IPS-NIHi7 (cell line): Measurements from ENCODE around the gene API5.

Source experiments
- DNase-seq: peaks from one replicate; pipeline ENCODE4 v3.0.0; 2012; ENCODE audit warnings: mixed read lengths; ENCODE audit errors: extremely low spot score

The API5 gene

DNA sequence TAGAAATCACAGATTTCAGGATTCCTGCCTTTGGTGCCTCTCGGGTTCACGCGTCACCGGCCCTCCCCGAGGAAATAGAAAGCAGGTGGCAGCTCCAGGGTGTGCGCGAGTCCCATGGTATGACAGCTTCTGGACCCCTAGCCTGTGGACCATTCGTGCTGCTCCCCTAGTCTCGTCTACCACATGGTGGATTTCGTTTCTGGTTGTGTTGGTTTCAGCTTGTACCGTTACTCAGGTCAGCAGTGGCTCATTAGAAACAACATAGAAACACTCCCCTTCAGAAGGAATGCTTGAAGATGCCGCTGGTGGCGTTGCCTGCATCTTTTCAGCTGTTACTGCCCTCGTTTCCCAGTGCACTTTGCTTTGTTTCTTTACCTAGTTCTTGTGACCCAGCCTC lies 47.6 kb downstream of the API5 start:
- peak; percentile 22 for DNase-seq

DNA sequence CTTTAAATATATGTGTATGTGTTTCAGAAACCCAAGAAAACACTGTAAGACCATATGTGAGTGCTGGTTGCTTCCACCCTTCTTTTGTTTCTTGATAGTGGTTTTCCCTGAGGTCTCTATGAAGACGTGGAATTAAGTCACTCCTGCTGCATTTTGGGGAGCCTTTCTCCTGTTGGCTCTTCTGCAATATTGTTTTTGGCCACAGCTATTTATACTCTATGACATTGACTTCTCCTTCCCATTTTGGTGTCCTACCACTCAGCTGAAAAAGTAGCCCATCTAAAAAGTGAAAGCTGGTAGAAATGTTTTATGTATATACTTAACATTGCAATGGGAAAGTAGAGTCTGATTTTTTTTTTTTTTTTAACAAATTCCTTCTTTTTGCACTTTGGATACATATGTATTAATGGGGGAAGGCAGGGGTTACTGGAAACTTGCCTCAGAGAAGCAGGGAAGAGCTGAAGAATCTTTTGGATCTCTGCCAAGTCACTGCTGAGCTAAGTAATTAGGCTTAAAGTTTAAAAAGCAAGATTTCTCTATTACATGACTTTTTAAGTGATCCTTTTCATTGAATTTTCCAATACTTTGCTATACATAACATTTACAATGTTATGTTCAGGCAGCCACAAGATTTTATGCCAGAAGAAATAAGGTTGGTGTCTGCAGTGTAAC lies 48.7 kb downstream of the API5 start:
- no peak for DNase-seq

DNA sequence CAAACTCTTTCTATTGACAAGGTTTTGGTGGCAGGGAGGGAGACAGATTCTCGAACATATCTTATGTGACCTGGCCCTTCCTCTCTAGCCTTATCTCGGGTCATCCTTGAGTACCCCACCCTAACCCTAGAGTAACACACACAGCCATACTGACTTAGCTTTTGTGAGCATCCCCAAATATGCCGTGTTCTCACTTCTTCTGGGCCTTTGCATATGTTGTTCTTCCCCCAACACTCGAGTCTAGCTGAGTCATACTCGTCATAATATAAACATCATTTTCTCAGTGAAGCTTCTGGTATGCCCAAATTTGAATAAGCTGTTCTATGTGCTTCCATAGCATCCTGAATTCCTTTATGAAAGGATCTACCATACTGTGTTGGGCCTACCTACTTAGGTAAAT lies 54.9 kb downstream of the API5 start:
- no peak for DNase-seq

DNA sequence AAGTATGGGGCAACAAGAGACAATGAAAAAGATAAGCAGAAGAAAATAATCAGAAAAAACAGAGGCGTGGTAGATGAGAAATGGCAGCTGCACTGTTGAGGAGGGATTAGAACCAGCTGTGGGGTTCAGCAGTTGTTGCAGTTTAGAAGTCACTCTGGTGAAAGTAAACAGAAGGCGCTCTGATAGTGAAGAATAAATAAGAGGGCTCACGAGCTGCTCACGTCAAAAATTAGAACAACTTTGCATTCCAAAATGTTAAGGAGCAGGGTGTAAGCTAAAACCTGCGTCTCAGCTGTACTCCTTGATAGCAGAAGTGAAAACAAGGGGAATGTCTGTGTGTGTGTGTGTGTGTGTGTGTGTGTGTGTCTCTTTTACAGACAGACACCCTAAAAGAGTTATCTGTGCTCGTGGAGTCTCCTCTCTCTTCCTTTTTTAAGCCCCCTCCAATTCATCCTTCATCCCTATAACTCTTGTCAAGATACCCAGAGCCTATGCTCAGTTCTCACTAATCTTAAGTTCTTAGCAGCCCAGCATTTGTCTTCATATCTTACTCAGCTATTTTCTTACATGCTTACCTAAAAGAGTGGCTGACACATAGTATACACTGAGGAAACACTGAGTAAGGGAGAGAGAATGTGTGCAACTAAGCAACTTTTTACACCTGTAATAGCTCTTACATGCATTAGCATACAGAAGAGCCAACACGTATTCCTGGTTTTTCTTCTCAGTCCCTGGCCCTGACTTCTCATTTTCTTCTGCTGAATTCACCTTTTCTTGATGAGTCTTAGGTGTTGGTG lies 55.8 kb downstream of the API5 start:
- DNase-seq = no peak

DNA sequence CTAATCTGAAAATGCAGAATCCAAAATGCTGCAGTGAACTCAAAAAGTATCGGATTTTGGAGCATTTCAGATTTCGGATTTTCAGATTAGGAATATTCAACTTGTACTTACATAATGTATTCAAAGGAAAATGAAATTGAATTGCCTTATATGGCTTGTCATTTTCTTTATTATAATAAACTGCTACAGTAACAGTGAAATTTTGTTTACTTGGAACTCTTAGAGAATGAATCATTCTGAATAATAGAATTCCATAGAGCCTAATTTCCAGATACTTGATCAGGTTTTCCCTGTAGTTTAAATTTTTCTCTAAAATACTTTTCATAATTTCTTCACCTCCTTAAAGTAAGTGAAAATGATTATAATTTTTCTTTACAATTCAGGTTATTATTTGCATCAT lies 64.3 kb downstream of the API5 start:
- DNase-seq = no peak

DNA sequence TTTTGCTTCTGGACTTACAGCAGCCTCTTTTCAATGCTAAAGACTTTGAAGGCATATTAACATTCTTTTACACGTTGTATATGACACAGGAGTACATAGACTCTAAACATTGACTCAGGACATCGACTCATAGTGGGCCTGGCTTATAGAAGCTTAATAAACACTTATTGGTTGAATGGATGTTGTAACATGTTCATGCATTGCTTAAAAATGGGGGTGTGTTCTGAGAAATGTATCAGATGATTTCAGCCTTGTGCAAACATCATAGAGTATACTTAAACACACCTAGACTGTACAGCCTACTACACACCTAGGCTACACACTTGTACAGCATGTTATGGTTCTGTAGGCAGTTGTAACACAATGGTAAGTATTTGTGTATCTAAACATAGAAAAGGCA lies 64.8 kb downstream of the API5 start:
- DNase-seq = no peak

DNA sequence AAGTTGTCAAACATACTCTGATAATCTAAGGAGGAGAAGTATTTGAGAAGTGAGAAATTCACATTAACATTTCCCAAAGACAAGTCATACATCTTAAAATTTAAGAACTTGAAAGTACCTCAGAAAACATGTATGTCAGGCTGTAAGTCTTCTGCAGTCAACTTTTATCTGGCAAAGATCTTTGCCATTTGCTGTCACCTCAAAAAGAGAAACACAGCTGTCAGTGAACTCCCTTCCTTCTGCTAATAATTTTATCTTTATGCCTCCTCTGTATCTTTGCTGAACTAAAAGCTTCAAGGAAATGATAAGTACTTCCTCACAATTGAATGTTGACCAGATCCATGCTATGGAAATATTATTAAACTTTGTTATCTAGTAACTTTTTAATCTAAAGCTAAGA lies 65.6 kb downstream of the API5 start:
- DNase-seq = no peak

DNA sequence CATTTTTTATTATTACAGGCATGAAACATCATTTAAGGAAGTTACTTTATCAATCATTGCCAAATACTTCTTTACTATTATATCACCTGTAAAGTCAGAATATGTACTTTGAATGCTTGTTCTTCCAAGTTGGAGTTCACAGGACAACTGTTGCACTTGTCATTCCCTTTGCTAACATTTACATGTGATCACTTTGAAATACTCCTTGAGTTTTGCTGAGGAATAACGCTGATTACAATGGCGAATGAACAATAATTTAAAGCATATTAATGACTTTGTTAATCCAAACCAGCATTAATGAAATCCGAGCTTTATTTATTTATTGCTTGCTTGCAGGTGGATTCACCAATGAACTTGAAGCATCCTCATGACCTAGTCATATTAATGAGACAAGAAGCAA lies 67.1 kb downstream of the API5 start:
- DNase-seq = no peak

DNA sequence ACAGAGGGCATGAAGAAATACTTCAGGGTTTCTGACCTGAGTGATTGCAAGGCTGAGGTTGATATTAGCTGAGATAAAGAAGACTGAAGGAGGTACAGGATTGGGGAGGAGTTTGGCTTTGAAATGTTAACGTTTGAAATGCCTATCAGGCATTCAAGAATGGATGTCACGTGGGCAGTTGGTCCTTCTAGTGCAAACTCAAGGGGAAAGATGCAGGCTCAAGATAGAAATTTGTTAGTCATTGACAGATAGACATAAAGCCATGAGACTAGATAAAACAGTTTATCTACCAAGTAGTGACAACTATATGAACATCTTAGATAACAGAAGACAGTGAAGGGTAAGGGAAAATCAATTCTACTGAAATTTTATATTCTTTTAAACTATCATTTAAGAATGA lies 70.0 kb downstream of the API5 start:
- DNase-seq = peak; percentile 16

DNA sequence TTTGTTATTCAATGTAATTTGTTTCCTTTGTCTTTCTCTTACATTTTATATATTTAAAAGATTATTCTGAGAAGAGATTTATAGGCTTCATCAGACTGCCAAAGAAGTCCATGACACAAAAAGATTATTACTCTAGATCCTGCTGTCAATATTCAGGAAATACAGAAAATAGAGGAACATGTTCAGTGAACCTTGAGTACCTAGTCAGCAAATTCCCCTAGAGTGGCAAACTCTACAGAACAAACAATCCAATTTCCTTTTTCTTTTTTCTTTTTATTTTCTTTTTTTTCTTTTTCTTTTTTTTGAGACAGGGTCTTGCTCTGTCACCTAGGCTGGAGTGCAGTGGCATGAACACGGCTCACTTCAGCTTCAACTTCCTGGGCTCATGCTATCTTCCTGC lies 70.8 kb downstream of the API5 start:
- DNase-seq = no peak

DNA sequence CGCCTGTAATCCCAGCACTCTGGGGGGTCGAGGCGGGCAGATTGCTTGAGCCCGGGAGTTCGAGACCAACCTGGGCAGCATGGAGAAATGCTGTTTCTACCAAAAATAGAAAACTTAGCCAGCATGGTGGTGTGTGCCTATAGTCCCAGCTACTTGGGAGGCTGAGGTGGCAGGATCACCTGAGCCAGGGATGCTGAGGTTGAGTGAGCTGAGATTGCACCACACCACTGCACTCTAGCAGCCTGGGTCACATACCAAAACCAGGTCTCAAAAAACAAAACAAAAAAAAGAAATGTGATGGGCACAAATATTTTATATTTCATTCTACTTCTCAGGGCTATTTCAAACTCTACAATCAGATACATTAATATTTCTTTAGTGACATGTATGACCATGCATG lies 72.6 kb downstream of the API5 start:
- no peak for DNase-seq

DNA sequence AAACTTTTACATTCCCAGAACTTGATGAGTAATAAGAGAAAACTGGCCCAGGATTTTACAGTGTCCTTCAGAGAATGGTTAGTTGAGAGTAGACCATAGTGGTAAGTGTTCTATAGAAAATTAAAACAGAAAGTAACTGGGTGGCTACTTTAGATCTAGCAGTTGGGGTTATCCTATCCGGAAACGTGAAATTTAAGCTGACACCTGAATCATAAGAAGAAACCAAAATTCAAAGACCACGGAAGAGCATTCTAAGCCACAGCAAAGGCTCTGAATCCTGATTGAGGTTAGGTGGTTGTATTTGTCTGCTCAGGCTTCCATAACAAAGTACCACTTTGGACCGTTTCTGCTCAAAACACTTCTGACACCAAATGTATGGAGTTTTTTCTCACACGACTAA lies 80.9 kb downstream of the API5 start:
- no peak for DNase-seq

DNA sequence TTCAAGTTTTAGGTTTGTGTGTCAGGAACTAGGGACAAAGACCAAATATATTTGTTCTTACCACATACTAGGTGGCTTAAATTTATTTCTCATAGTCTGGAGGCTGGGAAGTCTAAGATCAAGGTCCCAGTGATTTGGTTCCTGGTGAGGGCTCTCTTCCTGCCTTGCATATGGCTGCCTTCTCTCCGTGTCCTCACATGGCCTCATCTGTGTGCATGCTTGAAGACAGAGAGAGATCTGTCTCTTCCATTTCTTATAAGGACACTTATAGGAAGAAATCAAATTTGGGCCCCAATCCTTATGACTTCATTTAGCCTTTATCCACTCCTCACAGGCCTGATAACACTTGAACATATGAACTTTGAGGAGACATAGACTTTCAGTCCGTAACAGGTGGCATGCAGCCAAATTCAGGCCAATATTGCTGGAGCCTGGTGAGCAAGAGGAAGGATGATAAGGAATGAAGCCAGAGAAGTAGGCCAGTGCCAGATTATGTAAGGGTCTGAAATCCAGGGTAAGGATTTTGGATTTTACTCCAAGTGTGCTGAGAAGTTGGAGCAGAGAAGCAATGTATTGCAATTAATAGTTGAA lies 82.1 kb downstream of the API5 start:
- no peak for DNase-seq
